Liver (tissue), 3 donors: ENCODE data around the gene OTOGL.

ENCODE experiments used
- TAF1 ChIP-seq: conservative IDR thresholded peaks from 2 replicates; pipeline ENCODE4 v1.6.1; 2016; ENCODE audit warnings: antibody characterized with exemption, mild to moderate bottlenecking
- TF ChIP-seq, protein P1 (sequence below): fragments of 150-350 bp; IDR thresholded peaks from 2 replicates; pipeline ENCODE4 v1.5.1; 2017; ENCODE audit warnings: improper control_type of control experiment, low read depth, low read length; ENCODE audit not compliant: missing input control
- donor health status: healthy.
- donor health status: healthy.

DNA sequence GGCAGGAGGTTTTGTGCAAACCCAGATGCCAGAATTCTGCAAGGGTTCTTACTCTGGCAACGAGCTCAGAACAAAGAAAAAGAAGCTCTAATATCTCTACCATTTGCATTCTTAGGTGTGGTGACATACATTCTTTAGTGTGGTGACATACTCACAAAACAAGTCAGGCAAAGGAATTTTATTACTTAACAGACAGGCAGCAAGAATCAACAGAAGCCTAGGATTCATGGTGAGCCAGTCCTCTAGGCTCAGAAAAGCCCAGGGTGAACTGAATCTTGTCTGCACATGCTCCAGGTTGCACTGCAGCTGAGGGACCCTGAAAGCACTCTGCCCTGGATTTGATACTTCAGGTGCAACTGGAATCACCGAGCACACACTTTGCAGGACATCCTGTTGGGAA is 222.3 kb downstream of the OTOGL start:
- TF ChIP-seq, protein P1, sequence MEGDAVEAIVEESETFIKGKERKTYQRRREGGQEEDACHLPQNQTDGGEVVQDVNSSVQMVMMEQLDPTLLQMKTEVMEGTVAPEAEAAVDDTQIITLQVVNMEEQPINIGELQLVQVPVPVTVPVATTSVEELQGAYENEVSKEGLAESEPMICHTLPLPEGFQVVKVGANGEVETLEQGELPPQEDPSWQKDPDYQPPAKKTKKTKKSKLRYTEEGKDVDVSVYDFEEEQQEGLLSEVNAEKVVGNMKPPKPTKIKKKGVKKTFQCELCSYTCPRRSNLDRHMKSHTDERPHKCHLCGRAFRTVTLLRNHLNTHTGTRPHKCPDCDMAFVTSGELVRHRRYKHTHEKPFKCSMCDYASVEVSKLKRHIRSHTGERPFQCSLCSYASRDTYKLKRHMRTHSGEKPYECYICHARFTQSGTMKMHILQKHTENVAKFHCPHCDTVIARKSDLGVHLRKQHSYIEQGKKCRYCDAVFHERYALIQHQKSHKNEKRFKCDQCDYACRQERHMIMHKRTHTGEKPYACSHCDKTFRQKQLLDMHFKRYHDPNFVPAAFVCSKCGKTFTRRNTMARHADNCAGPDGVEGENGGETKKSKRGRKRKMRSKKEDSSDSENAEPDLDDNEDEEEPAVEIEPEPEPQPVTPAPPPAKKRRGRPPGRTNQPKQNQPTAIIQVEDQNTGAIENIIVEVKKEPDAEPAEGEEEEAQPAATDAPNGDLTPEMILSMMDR = no peak
- TF ChIP-seq TAF1 = no peak
